HG03139 (cell line): ENCODE results near the gene HYAL3.
"Not testable (repeated sequence)": the region's sequence is repeated elsewhere in the genome, so short reads cannot be mapped to it uniquely, and the experiment has no call there.

Experiments used
- ATAC-seq: cut with Tn5 transposase; IDR thresholded peaks from one replicate; pipeline ENCODE4 v1.9.1; 2021; ENCODE audit not compliant: unreplicated experiment

The HYAL3 gene

DNA sequence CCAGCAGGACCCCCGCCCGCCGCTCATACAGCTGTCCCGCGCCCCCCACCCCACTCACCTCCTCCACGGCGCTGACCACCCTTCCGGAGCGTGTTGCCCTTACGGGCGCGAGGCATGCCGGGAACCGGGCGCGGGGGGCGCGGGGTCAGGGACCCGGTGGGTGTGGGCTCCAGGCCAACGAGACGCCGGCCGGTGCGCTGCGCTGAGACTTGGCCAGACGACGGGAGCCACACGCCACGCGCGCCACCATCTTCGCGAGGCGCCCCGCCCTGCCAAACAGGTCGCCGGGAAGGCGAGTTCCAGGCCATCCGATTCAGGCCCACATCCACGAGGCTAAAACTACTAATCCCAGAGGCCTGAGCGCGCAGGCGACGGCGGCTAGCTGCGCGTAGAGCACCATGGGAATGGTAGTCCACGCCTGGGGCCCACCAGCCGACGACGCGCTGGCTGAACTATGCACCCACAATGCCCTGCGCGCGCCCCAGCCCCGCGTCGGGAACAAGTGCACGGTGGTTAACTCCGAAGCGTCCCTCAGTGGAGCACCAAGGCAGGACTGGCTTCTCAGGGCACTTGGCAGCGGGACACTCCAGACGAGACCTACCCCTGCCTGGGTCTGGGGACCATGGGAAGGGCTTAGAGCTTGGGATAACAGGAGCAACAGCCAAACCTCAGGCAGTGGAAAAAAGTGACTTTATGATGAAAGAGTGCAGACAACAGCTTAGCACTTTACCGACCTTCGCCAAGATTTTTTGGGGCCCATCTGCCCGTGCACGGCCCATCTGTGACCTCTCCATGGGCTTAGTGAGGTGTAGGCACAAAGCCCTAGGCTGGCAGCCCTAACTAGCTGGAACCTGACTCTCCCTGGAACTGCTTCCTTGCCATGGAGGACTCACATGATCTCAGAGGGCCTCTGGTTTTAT lies 6.8 kb downstream of the HYAL3 start, which contains the start of gene IFRD2:
Gene IFRD2, minus strand, starts transcription at position 271 of the 920 bp plus-strand sequence. Its CDS starts 155 bp downstream, at position 116.
- peak; percentile 93 for ATAC-seq

DNA sequence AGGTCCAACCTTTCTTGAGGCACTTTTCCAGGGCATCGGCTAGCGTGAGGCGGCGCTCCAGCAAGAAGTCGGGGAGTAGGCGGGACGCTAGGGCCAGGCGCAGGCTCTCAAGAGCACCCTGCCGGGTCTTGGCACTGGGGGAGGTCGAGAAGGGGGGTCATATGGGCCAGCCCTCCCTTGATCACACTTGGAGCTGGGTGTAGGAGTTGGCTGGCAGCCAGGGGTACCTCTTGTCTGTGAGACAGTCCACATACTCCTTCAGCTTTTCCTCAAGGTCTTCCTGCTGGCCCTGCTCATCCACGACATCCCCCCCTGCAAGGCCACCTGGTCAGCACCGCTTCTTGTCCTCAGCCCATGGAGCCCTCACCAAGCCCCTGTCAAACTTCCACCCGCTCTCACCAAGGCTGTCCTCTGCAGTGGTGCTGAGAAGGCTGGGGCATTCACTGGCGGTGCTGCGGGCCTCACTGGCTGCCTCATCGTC lies 9.0 kb downstream of the HYAL3 start:
- no peak for ATAC-seq

DNA sequence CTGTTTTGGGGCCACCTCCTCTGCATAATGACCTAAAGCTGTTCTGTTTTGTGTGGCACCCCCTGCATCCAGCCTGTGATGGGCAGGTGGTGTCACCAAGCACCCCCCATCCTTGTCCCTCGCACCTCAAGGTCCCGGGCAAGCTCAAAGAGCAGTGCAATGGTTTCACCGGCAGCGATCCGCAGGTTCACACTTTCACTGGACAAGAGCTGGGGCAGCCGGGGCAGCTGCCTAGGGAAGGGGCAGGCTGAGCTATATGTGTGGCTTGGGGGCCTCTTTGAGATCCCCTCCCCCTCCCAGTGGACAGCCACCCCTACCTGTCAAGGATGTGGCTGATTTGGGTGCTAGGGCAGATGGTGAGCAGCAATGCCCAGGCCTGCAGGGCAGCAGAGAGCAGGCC lies 10.1 kb downstream of the HYAL3 start:
- ATAC-seq: no peak

DNA sequence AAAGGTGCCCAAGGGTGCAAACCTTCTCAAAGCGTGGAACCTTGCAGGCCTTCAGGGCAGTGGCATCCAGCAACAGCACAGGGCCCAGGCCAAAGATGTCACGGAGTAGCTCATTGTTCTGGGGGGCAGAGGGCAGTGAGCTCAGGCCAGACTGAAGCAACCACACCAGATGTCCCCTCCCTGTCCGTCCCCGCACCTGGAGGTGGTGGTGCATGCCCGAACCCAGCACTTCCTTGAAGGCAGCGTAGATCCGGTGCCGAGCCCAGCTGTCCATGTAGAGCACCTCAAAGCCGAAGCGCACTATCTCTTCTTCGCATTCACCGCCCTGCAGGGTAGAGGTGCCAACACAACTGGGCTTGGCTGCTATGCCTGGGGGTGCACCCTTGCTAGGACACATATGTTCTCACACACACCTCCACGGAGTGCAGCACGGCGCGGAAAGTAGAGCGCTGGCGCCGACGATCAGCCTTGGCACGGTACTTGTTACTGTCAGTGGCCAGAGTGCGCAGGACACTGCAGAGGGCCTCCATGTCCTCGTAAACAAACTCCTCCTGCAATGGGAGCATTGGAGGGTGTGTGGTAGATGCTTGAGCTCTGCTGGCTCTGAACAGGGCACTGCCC lies 10.7 kb downstream of the HYAL3 start:
- no peak for ATAC-seq

DNA sequence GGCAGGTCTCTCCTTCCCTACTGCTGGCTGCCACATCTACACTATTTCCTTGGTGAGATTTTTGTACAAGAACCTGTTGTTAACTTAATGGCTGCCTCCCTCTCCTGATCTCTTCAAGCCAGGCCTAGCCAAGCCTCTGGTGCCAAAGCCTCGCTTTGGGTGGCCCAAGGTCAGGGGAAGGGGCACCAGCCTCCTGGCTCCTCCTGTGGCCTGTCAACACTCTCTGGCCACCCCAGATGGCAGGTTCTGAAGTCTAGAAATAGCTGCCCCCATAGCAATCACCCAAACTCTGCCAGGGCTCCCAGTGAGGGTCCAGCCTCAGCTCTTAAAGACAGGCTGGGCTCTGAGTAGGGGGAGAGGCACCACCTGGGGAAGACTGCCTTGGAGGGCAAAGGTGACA lies 11.9 kb downstream of the HYAL3 start:
- ATAC-seq: no peak

DNA sequence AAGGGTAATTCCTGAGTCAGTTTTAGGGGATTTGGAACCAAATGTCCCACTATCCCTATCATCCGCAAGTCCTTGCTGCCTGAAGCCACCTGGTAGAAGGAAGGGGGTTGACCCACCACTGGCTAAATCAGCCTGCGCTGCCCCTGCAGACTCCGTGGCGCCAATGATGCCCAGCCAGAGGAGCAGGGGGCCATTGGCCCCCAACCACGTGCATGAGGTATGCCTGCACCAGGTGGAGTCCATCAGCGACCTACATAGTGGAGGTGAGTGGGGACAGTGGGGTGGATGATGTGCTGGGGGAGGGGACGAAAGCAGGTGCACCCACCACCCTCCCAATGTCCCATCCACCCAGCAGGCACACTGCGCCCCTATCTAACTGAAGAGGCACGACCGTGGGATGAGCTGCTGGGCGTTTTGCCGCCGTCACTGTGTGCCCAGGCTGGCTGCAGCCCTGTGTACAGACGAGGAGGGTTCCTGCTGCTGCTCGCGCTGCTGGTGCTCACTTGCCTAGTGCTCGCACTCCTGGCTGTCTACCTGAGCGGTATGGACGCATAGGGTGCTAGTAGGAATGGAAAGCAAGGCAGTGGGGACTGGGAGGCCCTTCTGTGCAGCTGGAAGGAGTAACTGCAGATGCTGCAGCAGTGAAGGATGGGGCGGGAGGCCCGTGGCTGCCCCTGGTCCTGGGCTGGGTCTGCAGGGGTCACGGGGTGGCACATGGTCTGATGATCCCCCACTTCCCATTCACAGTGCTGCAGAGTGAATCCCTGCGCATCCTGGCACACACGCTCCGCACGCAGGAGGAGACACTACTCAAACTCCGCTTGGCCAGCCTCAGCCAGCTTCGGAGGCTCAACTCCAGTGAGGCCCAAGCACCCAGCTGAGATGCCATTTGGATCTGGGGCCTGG lies 12.6 kb downstream of the HYAL3 start:
- ATAC-seq: no peak

DNA sequence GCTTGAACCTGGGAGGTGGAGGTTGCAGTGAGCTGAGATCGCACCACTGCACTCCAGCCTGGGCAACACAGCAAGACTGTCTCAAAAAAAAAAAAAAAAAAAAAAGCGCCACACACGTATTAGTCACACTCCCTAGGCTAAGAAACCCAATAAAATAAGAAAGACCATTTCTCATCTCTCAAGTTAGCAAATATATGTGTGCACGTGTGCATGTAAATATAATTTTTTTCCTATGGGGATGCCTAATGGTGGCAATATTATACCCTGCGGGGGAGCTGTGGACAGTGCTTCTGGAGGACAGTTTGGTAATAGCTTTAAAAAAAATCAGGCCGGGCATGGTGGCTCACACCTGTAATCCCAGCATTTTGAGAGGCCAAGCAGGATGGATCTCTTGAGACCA lies 15.1 kb downstream of the HYAL3 start:
- not testable (repeated sequence) for ATAC-seq

DNA sequence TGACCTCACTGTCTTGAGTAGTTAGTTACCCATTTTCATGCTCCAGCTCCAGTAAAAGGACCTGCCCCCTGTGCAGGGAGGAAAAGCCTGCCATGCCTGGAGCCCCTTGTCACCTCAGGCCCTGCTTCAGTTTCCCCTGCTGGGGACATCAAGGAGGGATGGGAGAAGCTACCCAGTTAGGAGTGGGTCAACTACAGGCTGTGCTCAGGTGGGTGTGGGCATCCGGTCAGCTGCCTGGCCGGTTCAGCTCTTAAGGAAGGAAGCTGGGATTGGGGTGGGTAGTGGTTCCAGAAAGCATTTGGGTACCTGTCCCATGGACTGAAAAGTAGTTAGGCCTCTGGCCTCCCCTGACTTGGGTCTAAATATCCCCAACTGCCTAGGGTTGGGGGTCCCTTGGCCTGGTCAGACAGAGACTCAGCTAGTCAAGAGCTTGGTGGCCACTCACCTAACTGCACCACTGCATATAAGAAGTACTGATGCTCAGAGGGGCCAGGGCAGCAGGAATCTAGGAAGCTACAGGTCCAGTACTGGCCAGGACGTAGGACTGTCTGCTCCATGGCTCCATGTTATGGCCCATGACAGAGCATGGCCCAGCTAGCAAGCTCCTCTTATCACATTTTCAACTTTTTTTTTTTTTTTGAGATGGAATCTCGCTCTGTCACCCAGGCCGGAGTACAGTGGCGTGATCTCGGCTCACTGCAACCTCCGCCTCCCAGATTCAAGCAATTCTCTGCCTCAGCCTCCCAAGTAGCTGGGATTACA lies 19.8 kb downstream of the HYAL3 start:
- ATAC-seq: no peak

DNA sequence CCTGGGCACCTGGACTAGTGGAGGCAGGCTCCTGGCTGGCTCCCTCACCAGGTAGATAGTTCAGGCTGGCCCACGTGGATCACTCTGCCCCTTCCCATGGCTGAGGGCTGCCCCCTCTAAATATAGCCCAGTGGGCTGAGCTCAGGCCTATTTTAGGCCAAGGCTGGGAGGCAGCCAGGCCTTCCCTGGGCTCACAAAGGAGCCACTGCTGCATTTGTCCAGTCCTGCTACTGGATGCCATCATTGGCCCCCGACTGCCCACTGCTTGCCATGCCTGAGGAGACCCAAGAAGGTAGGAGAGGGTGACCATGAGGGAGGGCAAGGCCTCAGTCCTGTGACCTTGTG lies 20.4 kb downstream of the HYAL3 start, which contains the start of gene LSMEM2:
Gene LSMEM2, plus strand, starts transcription at position 208 of the 345 bp plus-strand sequence. Its CDS starts 27 bp downstream, at position 235.
- no peak for ATAC-seq

DNA sequence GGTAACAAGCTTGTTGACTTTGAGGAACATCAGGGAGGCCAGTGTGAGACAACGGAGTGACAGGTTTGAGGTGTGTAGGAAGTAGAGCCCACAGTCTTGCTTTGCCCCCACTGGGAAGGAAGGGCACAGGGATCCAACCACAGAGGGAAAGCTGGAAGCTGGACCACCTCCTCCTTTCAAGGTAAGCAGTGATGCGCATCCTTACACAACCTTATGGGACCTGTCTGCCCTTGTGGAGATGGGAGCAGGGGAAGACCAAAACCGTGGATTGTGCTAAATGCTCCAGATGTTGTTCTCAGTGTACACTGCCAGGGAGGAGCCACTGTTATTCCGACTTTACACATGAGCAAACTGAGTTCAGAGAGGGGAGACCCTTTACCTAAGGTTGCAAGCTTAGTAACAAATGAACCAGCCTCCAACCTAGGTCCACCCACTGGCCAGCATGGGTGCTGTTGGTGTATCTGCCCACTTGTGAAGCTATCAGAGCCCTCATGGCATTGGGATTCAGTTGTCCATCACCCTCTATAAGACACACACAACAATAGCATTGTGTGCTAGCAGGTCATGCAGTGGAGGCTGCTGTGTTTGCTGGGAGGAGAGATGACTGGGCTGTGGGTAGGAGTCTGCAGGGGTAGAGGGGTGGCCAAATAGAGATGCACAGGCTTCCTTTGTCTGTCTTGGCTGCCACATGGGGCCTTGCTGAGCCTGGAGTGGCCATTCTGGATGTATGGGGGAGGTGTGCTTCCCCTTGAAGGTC lies 20.9 kb downstream of the HYAL3 start:
- ATAC-seq: no peak

DNA sequence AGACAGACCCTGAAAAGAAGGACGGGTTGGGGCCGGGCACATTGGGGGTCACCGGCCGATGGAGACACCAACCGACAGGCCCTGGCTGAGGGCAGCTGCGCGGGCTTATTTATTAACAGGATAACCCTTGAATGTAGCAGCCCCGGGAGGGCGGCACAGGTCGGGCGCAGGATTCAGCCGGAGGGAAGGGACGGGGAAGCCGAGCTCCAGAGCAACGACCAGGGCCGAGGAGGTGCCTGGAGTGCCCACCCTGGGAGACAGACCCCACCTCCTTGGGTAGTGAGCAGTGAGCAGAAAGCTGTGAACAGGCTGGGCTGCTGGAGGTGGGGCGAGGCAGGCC lies 22.5 kb downstream of the HYAL3 start:
- no peak for ATAC-seq

DNA sequence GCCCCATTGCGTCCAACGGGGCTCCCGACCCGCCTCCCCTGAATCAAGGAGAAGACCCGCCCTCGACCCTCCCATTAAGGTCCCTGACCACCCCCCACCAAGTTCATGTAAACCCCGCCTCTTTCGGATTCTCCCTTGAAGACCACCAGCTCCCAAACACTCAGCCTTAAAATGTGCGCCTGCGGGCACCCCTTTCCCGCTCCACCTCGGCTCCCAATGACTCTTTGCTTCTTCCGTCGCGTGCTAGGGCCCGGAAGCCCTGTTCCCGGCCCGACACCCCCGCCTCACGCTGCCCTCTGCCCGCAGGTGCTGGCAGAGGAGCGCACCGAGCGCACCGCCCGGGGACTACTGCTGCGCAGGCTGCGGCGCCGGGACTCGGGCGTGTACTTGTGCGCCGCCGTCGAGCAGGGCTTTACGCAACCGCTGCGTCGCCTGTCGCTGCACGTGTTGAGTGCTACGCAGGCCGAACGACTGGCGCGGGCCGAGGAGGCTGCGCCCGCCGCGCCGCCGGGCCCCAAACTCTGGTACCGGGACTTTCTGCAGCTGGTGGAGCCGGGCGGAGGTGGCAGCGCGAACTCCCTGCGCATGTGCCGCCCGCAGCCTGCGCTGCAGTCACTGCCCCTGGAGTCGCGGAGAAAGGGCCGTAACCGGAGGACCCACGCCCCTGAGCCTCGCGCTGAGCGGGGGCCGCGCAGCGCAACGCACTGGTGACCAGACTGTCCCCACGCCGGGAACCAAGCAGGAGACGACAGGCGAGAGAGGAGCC lies 23.0 kb downstream of the HYAL3 start:
- ATAC-seq: no peak

DNA sequence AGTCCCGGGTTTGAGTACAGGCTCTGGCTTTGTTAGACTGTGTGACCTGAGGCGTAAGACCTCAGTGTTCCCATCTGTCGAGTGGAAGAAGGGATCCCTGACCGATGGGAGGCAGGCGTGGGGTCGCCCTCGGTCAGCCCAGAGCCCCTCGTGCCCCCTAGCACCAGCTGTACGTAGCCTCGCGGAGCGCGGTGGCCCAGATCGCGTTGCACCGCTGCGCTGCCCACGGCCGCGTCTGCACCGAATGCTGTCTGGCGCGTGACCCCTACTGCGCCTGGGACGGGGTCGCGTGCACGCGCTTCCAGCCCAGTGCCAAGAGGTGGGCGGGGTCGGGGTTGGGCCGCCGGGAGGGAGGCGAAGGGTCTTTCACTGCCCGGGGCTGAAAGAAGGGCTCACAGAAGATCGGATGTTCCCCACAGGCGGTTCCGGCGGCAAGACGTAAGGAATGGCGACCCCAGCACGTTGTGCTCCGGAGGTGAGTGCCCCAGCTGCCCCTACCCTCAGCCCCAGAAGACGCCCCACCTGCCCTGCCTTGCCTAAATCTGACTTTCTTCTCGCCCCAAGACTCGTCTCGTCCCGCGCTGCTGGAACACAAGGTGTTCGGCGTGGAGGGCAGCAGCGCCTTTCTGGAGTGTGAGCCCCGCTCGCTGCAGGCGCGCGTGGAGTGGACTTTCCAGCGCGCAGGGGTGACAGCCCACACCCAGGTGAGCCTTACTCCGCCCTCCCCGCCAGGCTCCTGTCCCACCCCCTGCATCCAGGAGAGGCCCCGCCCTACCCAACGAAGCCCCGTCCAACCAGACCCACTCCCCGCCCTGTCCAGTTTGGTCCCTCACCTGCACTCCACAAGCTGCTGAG lies 23.8 kb downstream of the HYAL3 start:
- no peak for ATAC-seq

DNA sequence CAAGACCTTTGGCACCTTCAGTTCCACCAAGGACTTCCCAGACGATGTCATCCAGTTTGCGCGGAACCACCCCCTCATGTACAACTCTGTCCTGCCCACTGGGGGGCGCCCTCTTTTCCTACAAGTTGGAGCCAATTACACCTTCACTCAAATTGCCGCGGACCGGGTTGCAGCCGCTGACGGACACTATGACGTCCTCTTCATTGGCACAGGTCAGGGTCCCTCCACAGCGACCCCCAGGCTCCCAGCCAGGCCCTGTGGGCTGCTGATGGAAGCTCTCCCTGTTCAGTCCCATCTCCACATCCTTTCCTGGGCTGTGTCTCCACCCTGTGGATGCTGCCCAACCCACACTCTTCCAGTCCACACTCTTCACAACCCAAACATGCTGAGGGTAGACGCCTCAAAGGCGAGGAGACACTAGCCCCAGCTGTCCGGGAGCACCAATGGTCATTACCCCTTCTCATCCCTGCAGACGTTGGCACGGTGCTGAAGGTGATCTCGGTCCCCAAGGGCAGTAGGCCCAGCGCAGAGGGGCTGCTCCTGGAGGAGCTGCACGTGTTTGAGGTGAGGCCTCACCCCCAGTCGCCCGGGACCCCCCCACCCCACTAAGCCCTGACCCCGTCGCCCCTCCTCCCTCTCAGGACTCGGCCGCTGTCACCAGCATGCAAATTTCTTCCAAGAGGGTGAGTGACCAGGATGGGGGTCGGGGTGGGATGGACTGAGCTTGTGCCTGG lies 24.7 kb downstream of the HYAL3 start:
- ATAC-seq: no peak

DNA sequence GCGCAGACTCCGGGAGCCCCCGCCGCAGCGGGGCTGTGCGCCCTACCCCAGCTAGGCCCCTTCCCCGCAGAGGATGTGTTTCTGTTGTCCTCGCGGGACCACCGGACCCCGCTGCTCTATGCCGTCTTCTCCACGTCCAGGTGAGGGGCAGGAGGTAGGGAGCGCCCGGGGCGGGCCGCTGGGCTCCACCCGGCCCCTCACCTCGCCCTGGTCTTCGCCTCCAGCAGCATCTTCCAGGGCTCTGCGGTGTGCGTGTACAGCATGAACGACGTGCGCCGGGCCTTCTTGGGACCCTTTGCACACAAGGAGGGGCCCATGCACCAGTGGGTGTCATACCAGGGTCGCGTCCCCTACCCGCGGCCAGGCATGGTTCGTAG lies 25.5 kb downstream of the HYAL3 start:
- ATAC-seq: no peak

DNA sequence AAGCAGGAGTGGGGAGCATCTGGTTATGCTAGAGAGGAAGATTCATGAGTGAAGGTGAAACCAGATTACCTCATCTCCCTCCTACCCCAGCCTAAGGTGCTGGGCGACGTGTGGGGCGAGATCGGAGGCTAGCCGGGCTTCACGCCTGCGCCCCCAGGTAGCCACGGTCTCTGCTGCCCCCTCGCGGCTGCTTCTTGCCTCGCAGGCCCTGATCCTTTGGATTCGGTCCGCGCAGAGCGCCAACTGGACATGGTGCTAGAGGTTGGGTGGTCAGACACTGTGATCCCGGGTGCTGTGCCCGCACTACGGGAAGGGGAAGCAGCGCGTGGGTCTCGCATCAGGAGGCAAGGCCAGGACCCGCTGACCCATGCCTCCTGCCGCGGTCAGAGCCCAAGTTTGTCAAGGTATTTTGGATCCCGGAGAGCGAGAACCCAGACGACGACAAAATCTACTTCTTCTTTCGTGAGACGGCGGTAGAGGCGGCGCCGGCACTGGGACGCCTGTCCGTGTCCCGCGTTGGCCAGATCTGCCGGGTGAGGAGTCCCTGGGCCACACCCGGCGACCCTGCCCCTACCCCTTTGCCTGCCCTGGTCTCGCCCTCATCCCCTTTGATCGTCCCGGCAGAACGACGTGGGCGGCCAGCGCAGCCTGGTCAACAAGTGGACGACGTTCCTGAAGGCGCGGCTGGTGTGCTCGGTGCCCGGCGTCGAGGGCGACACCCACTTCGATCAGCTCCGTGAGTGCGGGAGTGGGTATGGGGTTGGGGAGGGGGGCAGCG lies 26.1 kb downstream of the HYAL3 start:
- ATAC-seq: peak; percentile 62

DNA sequence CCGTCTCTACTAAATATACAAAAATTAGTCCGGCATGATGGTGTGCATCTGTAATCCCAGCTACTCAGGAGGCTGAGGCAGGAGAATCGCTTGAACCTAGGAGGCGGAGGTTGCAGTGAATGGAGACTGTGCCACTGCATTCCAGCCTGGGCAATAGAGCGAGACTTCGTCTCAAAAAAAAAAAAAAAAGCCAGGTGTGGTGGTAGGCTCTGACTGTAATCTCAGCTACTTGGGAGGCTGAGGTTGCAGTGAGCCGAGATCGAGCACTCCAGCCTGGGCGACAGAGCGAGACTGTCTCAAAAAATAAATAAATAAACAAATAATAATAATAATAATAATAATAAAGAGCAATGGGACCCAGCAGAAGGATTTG lies 26.7 kb downstream of the HYAL3 start:
- not testable (repeated sequence) for ATAC-seq
